Adrenal gland (tissue), 12 donors: Measurements from ENCODE around the gene FCN3. TPM values are rescaled to one million over a fixed set of nuclear protein-coding genes. Genes with fewer than 3 reads are reported as not detected.

ENCODE experiments used
- DNase-seq, 7 donors: peaks; one replicate each; pipeline ENCODE4 v3.0.0-alpha.2; 2019 to 2020
- H3K27ac ChIP-seq, 5 donors: fragments of 200-600 bp; sonication (generic) in 4 of 5; 1 replicate in 3 of 5; 2 replicates in 2 of 5; pipeline versions ENCODE4 v1.5.1 to v1.8.0; 2016 to 2020; ENCODE audit warnings: mild to moderate bottlenecking in 1 of 5
- H3K27me3 ChIP-seq: fragments of 200-600 bp; 2 replicates; pipeline ENCODE4 v1.8.0; 2021
- H3K36me3 ChIP-seq, 2 donors: fragments of 200-600 bp; replicated peaks in 1 of 2; 1 replicate in 1 of 2; 2 replicates in 1 of 2; pipeline versions ENCODE4 v1.5.1 to v1.8.0; 2018 to 2022
- H3K4me1 ChIP-seq, 2 donors: fragments of 200-600 bp; replicated peaks in 1 of 2; 1 replicate in 1 of 2; 2 replicates in 1 of 2; pipeline versions ENCODE4 v1.5.1 to v1.8.0; 2018 to 2021
- H3K4me3 ChIP-seq, 4 donors: fragments of 200-600 bp; sonication (generic) in 3 of 4; one replicate each; pipeline ENCODE4 v1.5.1; 2016 to 2018
- H3K9me3 ChIP-seq, 3 donors: fragments of 200-600 bp; sonication (generic) in 1 of 3; replicated peaks in 1 of 3; 1 replicate in 2 of 3; 2 replicates in 1 of 3; pipeline versions ENCODE4 v1.5.1 to v1.8.0; 2016 to 2021
- POLR2A ChIP-seq, 2 donors: fragments of 450-650 bp; IDR thresholded peaks; one replicate each; pipeline ENCODE4 v1.6.1; 2017; ENCODE audit warnings: antibody characterized with exemption in 2 of 2, mild to moderate bottlenecking in 2 of 2, moderate library complexity in 1 of 2
- WGBS, 4 donors: extraction: QIAGEN DNeasy Blood & Tissue Kit in 2 of 4; methylation state at CpG; one replicate each; pipeline versions ENCODE4 v1.1.5 to v1.1.7; 2013 to 2017; 5-methylcytosine and 5-hydroxymethylcytosine counted together
- intact Hi-C, 2 donors: fragments of 100-400 bp; cut with DNase I; formaldehyde crosslinking; loops; one replicate each; pipeline versions ENCODE4 v1.14.1 to v1.15.0; 2022 to 2023
- polyA plus RNA-seq, 3 donors: library from polyadenylated mRNA; stranded (reverse); fragments of 200-250 nt in 2 of 3; fragments of 350-450 nt in 1 of 3; fragmentation: Illumina TruSeq in 1 of 3; extraction: RNeasy Lipid Tissue Mini Kit (QIAGEN cat#74804) in 1 of 3; gene quantifications; one replicate each; pipeline ENCODE4 v1.2.3, GENCODE V29; 2013 to 2014
- total RNA-seq, 9 donors: library from RNA; depleted of rRNA in 4 of 9; stranded (reverse); fragments of >200 nt in 4 of 9; fragments of 120-200 nt in 1 of 9; fragmentation: NEBNext Ultra II Directional in 1 of 9; extraction: Animal tissue kit (Norgen Biotek cat#: 25700) in 1 of 9; gene quantifications; one replicate each; pipeline versions ENCODE4 v1.1.0 to v1.2.4, GENCODE V29; 2013 to 2023
- TF ChIP-seq, protein P1 (sequence below), 6 experiments: fragments of 450-650 bp in 4 of 6; fragments of 200-600 bp in 2 of 6; sonication (generic) in 1 of 6; IDR thresholded peaks; 1 replicate in 5 of 6; 2 replicates in 1 of 6; pipeline versions ENCODE4 v1.5.1 to v1.8.0; 2016 to 2021; ENCODE audit warnings: antibody characterized with exemption in 6 of 6, mild to moderate bottlenecking in 2 of 6, moderate library complexity in 1 of 6
- donor health status: healthy with polysubstance abuse.
- donor health status: Bipolar disorder and iron deficiency.
- donor health status: DM: yes; HTN: yes; CAD: no.
- donor health status: DM: no; HTN: no; CAD: no.
- donor health status: DM: no; HTN: no; CAD: no.
- donor health status: DM: yes; HTN: yes; CAD: no.

Gene FCN3
- total and polyA plus RNA-seq, 12 donors: 6.3 to 83.3 (median 32.0) TPM

DNA sequence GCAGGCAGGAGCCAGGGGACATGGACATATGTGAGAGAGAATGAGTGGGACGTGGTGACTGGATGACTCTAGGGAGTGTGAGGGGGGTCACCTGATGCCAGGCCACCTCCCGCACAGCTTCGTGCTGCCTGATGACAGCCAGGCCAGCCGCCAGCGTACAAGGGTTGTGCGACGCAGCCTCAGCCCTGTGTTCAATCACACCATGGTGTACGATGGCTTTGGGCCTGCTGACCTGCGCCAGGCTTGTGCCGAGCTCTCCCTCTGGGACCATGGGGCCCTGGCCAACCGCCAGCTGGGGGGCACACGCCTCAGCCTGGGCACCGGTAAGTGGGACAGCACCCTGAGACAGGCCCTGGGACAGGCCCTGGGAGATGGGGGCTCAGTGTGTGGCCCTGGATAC, 21.5 kb downstream of the FCN3 start:
- Histone ChIP-seq H3K4me1 (peaks cover 0 to 17% of the 10 kb centered on the region in 2 donors), H3K4me3 (no peak overlapping the region), H3K27ac (no peak overlapping the region), H3K27me3 (peaks cover 4% of the 10 kb centered on the region), H3K36me3 (peaks cover 0 to 42% of the 10 kb centered on the region in 2 donors), H3K9me3 (no peaks in the 10 kb centered on the region)
- DNase-seq: no peak
- intact Hi-C loops: loop anchor here in 1 of 2 donors (10.0 kb wide), 1 partner anchor 48 kb away; no protein-coding TSS in a partner anchor
- WGBS, 4 donors: 90 to 97% (median 93%) methylated on average over 6 to 13 of the region's 13 CpGs
- TF ChIP-seq, protein P1, sequence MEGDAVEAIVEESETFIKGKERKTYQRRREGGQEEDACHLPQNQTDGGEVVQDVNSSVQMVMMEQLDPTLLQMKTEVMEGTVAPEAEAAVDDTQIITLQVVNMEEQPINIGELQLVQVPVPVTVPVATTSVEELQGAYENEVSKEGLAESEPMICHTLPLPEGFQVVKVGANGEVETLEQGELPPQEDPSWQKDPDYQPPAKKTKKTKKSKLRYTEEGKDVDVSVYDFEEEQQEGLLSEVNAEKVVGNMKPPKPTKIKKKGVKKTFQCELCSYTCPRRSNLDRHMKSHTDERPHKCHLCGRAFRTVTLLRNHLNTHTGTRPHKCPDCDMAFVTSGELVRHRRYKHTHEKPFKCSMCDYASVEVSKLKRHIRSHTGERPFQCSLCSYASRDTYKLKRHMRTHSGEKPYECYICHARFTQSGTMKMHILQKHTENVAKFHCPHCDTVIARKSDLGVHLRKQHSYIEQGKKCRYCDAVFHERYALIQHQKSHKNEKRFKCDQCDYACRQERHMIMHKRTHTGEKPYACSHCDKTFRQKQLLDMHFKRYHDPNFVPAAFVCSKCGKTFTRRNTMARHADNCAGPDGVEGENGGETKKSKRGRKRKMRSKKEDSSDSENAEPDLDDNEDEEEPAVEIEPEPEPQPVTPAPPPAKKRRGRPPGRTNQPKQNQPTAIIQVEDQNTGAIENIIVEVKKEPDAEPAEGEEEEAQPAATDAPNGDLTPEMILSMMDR (IDR thresholded peaks at IDR 0.05): no peak
- no peak for TF ChIP-seq POLR2A (IDR thresholded peaks at IDR 0.05)

DNA sequence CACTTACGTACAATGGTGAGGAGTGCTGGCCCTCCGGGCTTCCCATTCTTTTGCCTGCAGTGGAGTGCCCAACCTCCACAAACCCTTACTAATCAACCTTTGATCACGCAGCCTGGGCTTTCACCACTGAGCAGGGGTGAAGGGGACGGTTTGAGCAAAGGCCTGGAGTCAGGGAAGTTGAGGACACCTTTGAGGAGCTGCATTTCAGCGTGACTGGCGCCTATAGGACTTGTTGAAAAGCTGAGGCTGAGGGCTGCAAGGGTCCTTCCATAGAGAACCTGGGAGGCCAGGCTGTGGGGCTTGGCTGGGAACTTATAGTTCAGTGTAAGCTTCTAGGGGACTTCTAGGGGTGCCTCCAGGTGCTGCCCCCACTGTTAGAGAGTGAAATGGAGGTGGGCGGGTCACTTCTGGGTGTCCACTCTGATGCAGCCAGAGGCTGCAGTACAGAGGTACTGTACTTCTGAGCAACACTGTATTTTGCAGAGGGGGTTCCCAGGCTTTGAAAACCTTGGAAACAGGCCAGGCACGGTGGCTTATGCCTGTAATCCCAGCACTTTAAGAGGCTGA, 23.0 kb downstream of the FCN3 start:
- Histone ChIP-seq H3K9me3 (no peaks in the 10 kb centered on the region), H3K4me1 (peaks cover 0 to 12% of the 10 kb centered on the region in 2 donors), H3K27ac (no peak overlapping the region), H3K36me3 (peaks cover 0 to 28% of the 10 kb centered on the region in 2 donors), H3K27me3 (peaks cover 4% of the 10 kb centered on the region), H3K4me3 (no peak overlapping the region)
- no peak for TF ChIP-seq POLR2A (IDR thresholded peaks at IDR 0.05)
- TF ChIP-seq, protein P1 (IDR thresholded peaks at IDR 0.05): no peak
- intact Hi-C loops: loop anchor here in 1 of 2 donors (10.0 kb wide), 1 partner anchor 47 kb away; no protein-coding TSS in a partner anchor
- 63 to 83% (median 68%) methylated on average over 3 to 8 of the region's 8 CpGs for WGBS, 4 donors
- no peak for DNase-seq

DNA sequence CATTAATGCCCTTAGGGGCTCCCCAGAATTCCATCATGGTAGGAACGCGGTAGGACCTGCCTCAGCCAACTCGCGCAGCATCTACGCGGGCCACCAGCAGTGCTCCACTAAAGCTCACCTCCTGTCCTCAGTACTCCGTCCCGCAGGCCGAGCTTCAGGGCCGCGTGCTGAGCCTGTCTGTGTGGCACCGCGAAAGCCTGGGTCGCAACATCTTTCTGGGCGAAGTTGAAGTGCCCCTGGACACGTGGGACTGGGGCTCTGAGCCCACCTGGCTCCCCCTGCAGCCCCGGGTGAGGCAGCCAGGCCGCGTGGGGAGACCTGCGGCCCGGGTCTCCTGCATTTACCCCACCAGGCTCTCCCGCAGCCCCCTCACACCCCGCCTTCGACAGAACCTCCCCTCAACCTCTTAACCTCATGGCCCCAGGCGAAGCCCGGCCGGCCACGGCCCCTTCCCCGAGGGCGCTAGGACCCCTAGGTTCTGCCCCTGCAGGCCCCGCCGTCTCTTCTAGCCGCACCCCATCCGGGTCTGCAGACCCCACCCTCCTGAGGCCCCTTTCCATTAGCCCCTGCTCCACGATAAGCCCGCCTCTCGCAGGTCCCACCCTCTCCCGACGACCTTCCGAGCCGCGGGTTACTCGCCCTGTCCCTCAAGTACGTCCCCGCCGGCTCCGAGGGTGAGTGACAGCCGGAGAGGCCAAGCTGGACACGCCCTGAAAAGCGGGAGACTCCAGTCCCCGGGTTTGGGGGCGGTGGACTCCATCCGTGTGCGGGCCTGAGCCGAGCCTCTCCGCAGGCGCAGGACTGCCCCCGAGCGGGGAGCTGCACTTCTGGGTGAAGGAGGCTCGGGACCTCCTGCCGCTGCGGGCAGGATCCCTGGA, 23.7 kb downstream of the FCN3 start:
- Histone ChIP-seq H3K4me1 (peaks cover 0 to 12% of the 10 kb centered on the region in 2 donors), H3K9me3 (no peaks in the 10 kb centered on the region), H3K27ac (no peak overlapping the region), H3K4me3 (no peak overlapping the region), H3K27me3 (peaks cover 4% of the 10 kb centered on the region), H3K36me3 (peaks cover 0 to 21% of the 10 kb centered on the region in 2 donors)
- WGBS, 4 donors: 42 to 63% (median 50%) methylated on average over 35 to 62 of the region's 62 CpGs
- intact Hi-C loops: loop anchor here in 1 of 2 donors (10.0 kb wide), 1 partner anchor 46 kb away; no protein-coding TSS in a partner anchor
- DNase-seq: peak in 1 of 7 donors; percentile 9
- TF ChIP-seq POLR2A (IDR thresholded peaks at IDR 0.05): no peak
- TF ChIP-seq, protein P1 (IDR thresholded peaks at IDR 0.05): no peak
